ENCODE measurements around the gene MED13L.

The MED13L gene

GRCh38 chr12:115914122-115914521 lies 363.4 kb downstream of the MED13L start:
- no peak for TF ChIP-seq ZFX (IDR thresholded peaks at IDR 0.05; ENCODE audit: borderline replicate concordance)
- TF ChIP-seq, protein P1, sequence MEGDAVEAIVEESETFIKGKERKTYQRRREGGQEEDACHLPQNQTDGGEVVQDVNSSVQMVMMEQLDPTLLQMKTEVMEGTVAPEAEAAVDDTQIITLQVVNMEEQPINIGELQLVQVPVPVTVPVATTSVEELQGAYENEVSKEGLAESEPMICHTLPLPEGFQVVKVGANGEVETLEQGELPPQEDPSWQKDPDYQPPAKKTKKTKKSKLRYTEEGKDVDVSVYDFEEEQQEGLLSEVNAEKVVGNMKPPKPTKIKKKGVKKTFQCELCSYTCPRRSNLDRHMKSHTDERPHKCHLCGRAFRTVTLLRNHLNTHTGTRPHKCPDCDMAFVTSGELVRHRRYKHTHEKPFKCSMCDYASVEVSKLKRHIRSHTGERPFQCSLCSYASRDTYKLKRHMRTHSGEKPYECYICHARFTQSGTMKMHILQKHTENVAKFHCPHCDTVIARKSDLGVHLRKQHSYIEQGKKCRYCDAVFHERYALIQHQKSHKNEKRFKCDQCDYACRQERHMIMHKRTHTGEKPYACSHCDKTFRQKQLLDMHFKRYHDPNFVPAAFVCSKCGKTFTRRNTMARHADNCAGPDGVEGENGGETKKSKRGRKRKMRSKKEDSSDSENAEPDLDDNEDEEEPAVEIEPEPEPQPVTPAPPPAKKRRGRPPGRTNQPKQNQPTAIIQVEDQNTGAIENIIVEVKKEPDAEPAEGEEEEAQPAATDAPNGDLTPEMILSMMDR (IDR thresholded peaks at IDR 0.05), result no peak
- H3K27ac ChIP-seq, result no peak overlapping the region

DNA sequence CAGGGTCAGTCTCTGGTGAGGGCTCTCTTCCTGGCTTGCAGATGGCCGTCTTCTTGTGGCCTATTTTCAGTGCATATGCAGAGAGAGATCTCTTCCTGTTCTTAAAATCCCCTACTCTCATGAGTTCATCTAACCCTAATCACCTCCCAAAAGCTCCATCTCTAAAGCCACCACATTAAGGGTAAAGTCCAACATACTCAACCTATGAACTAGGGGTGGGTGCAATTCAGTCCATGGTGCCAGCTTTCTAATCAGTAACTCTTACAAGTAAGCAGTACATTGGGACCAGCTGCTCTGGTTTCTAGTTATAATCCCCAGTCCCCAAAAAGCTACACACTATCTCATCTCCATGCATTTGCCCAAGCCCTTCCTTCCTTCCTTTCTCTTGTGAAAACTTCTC lies 365.1 kb downstream of the MED13L start:
- TF ChIP-seq, protein P1 (IDR thresholded peaks at IDR 0.05), result no peak
- TF ChIP-seq ZFX (IDR thresholded peaks at IDR 0.05; ENCODE audit: borderline replicate concordance), result no peak
- H3K27ac ChIP-seq, result no peak overlapping the region

DNA sequence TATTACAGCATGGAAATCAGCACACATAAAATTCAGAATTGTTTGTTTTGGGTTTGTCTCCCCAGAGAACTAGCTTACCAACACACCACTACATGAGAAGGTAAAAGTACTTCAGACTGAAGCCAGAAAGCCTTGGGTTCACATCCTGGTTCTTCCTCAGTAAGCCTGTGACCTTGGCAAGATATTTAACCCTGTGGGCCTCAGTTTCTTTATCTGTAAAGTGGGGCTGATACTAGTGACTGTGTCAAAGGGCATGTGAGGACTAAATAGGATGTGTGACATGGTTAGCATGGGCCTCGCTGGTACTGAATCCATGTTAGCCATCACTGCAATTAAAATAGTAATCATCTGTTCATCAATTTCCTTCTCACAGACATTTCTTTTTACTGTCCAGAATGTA lies 366.1 kb downstream of the MED13L start:
- no peak overlapping the region for H3K27ac ChIP-seq
- no peak for TF ChIP-seq ZFX (IDR thresholded peaks at IDR 0.05; ENCODE audit: borderline replicate concordance)
- TF ChIP-seq, protein P1 (IDR thresholded peaks at IDR 0.05), result no peak

DNA sequence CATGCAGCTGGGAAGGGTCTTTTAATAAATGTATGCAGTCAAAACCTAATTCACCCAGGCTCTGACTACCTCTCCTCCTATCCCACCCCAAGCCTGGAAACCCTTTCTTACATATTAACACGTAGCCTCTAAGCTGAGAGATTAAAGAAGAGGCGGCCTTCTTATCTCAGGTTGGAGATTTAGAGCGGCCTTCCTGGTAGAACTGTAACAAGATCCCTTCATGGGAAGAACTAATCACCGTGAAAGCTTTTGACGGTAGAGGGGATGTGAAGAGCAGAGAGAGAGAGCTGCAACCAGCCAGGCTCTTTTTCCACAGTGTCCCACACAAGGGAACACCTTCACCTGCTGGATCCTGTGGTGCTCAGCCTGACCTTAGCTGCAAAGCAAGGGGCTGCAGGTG lies 367.4 kb downstream of the MED13L start:
- no peak for TF ChIP-seq ZFX (IDR thresholded peaks at IDR 0.05; ENCODE audit: borderline replicate concordance)
- TF ChIP-seq, protein P1 (IDR thresholded peaks at IDR 0.05), result no peak
- H3K27ac ChIP-seq, result no peak overlapping the region

Measured in 22Rv1 (cell line).